GM12878 (cell line): ENCODE results near the gene MAB21L3. TPM values are rescaled to one million over a fixed set of nuclear protein-coding genes. Genes with fewer than 3 reads are reported as not detected.

Experiments used
- ATAC-seq: fragments of 200-7000 bp; cut with Tn5 transposase; 3 replicates; pipeline ENCODE4 v1.9.1; 2020; ENCODE audit warnings: mild to moderate bottlenecking, moderate library complexity
- BruUV-seq: library from RNA; stranded (reverse); fragments of 400-500 nt; replicated peaks from 2 replicates; lab custom pipeline; 2021; lab: Mats Ljungman, UMichigan
- CTCF ChIA-PET: fragments of 300-600 bp; sonication (Branson Sonifier 250); formaldehyde crosslinking; extraction: SDS; loops from one replicate; lab custom pipeline; 2021; ENCODE audit warnings: inconsistent platforms; lab: Yijun Ruan, JAX
- POLR2A ChIA-PET: fragments of 350-600 bp; formaldehyde crosslinking; extraction: SDS; loops from one replicate; lab custom pipeline; 2021; ENCODE audit warnings: inconsistent platforms; lab: Charles Lee
- RAD21 ChIA-PET: fragments of 300-600 bp; sonication (Branson Sonifier 250); formaldehyde crosslinking; loops from one replicate; lab custom pipeline; 2023; ENCODE audit warnings: antibody characterized with exemption; ENCODE audit not compliant: unreplicated experiment; lab: Charles Lee
- SMC1A ChIA-PET: fragments of 300-600 bp; sonication (Branson Sonifier 250); formaldehyde crosslinking; loops from one replicate; lab custom pipeline; 2023; ENCODE audit not compliant: unreplicated experiment, uncharacterized antibody; lab: Charles Lee
- DNase-seq: peaks from one replicate; pipeline ENCODE4 v3.0.0-alpha.2; 2011; ENCODE audit warnings: low read depth, low spot score
- FAIRE-seq: peaks from 3 replicates; lab custom pipeline; 2011; peaks lifted over from hg19 to GRCh38; lab: Jason Lieb, UNC
- H2AFZ ChIP-seq: 2 replicates; pipeline ENCODE4 v1.6.0; 2011; ENCODE audit warnings: low read depth, low read length, control low read depth; ENCODE audit not compliant: control insufficient read depth
- H3K27ac ChIP-seq: 2 replicates; pipeline ENCODE4 v1.5.1; 2011; ENCODE audit warnings: control low read depth; ENCODE audit not compliant: control insufficient read depth, insufficient read depth
- H3K27me3 ChIP-seq, 2 experiments: replicated peaks in 1 of 2; 2 replicates each; pipeline versions ENCODE4 v1.6.0 to v1.6.1; 2011; ENCODE audit warnings: low read length in 1 of 2; ENCODE audit not compliant: control insufficient read depth in 2 of 2, insufficient read depth in 2 of 2
- H3K36me3 ChIP-seq, 2 experiments: 2 replicates each; pipeline ENCODE4 v1.5.1; 2011; ENCODE audit warnings: low read length in 1 of 2; ENCODE audit not compliant: control insufficient read depth in 2 of 2, insufficient read depth in 2 of 2
- H3K4me1 ChIP-seq: 2 replicates; pipeline ENCODE4 v1.6.1; 2011; ENCODE audit warnings: mild to moderate bottlenecking, low read length, moderate library complexity, mixed read lengths; ENCODE audit not compliant: control insufficient read depth, insufficient read depth
- H3K4me2 ChIP-seq: 2 replicates; pipeline ENCODE4 v1.6.0; 2011; ENCODE audit warnings: control low read depth; ENCODE audit not compliant: control insufficient read depth, insufficient read depth
- H3K4me3 ChIP-seq: fragments of 200-600 bp; sonication (generic); 2 replicates; pipeline ENCODE4 v1.5.1; 2016
- H3K79me2 ChIP-seq: 2 replicates; pipeline ENCODE4 v1.6.0; 2011; ENCODE audit warnings: low read length; ENCODE audit not compliant: control insufficient read depth, insufficient read depth
- H3K9ac ChIP-seq: 2 replicates; pipeline ENCODE4 v1.8.0; 2011; ENCODE audit warnings: low read length, control low read depth, mixed read lengths; ENCODE audit not compliant: control insufficient read depth, insufficient read depth
- H3K9me3 ChIP-seq: replicated peaks from 3 replicates; pipeline ENCODE4 v1.5.1; 2011; ENCODE audit warnings: mild to moderate bottlenecking, low read length; ENCODE audit not compliant: control insufficient read depth, insufficient read depth
- H4K20me1 ChIP-seq: 2 replicates; pipeline ENCODE4 v1.6.0; 2011; ENCODE audit not compliant: control insufficient read depth, insufficient read depth
- NR2F1 ChIP-seq: fragments of 450-650 bp; conservative IDR thresholded peaks from 2 replicates; pipeline ENCODE4 v1.6.1; 2017; ENCODE audit warnings: mild to moderate bottlenecking
- NRF1 ChIP-seq: conservative IDR thresholded peaks from 2 replicates; pipeline ENCODE4 v1.6.1; 2011; ENCODE audit warnings: mild to moderate bottlenecking, low read depth, low read length, improper control_type of control experiment
- SMARCA5 ChIP-seq: fragments of 450-650 bp; IDR thresholded peaks from 2 replicates; pipeline ENCODE4 v1.6.1; 2017; ENCODE audit warnings: mild to moderate bottlenecking
- SPI1 ChIP-seq: IDR thresholded peaks from 2 replicates; pipeline ENCODE4 v1.6.1; 2011; ENCODE audit warnings: low read depth, mild to moderate bottlenecking, low read length, moderate library complexity, borderline replicate concordance; ENCODE audit not compliant: insufficient read depth
- WGBS: methylation state at CpG from one replicate; pipeline ENCODE4 v1.1.6; 2016; ENCODE audit warnings: low lambda C conversion rate; ENCODE audit not compliant: insufficient replicate concordance, insufficient coverage; ENCODE audit errors: missing lambda C conversion rate; 5-methylcytosine and 5-hydroxymethylcytosine counted together
- in situ Hi-C: fragments of 300-500 bp; cut with MboI; formaldehyde crosslinking; loops from 9 replicates; pipeline ENCODE4 v1.14.3; 2018; ENCODE audit warnings: mixed read lengths
- intact Hi-C: fragments of 100-400 bp; cut with micrococcal nuclease; formaldehyde crosslinking; loops from one replicate; pipeline ENCODE4 v1.14.2; 2022; ENCODE audit not compliant: unreplicated experiment
- polyA plus RNA-seq, 11 experiments: library from polyadenylated mRNA; depleted of rRNA in 4 of 11; unstranded in 6 of 11; stranded (reverse) in 5 of 11; fragments of >200 nt; fragmentation: Nextera tagmentation in 4 of 11; fragmentation: Illumina TruSeq in 1 of 11; extraction: Ambion mirVana in 4 of 11; extraction: Trizol in 1 of 11; gene quantifications; 1 replicate in 1 of 11; 2 replicates in 10 of 11; pipeline versions ENCODE4 v1.2.1 to v1.2.3, GENCODE V29; 2011 to 2016; ENCODE audit warnings: inconsistent platforms in 2 of 11, missing spikeins in 2 of 11, low read depth in 1 of 11
- total RNA-seq, 4 experiments: library from RNA; depleted of rRNA in 3 of 4; stranded (reverse); fragments of >200 nt in 3 of 4; fragmentation: Illumina TruSeq in 1 of 4; extraction: Trizol in 1 of 4; gene quantifications; 2 replicates each; pipeline versions ENCODE4 v1.2.1 to v1.2.3, GENCODE V29; 2013 to 2021
- TF ChIP-seq, protein P1 (sequence below): IDR thresholded peaks from 2 replicates; pipeline ENCODE4 v1.6.1; 2011; ENCODE audit warnings: borderline replicate concordance, low read depth, mild to moderate bottlenecking, moderate library complexity, mixed read lengths, low read length; ENCODE audit not compliant: insufficient read depth; ENCODE audit errors: extremely low read length
- TF ChIP-seq, protein P2 (sequence below): fragments of 450-650 bp; IDR thresholded peaks from 2 replicates; pipeline ENCODE4 v1.6.1; 2017; ENCODE audit warnings: mild to moderate bottlenecking

MAB21L3 gene
- total and polyA plus RNA-seq, 10 of the 15 experiments (the other 5 are each of a cell fraction or from before 2014, with no cell fraction given), result 0.18 to 18.6 (median 1.3) TPM

DNA sequence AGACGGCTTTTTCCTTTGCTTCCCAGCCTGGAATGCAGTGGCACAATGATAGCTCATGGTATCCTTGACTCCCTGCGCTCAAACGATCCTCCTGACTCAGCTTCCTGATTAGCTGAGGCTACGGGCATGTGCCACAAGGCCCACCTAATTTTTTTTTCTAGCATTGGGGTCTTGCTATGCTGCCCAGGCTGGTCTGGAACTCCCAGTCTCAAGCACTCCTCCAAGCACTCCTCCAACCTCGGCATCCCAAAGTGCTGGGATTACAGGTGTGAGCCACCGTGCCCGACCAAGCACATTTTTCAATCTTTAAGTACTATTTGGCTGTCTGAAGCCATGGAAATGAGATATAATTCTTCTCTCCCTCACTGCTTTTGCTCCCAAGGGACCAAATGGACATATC is 58.7 kb downstream of the MAB21L3 start:
- DNase-seq, result no peak
- Histone ChIP-seq H3K79me2 (no peaks in the 10 kb centered on the region), H3K9ac (no peak overlapping the region), H3K27me3 (no peaks in the 10 kb centered on the region; a peak in 2 of 4 replicates), H3K9me3 (no peaks in the 10 kb centered on the region), H4K20me1 (no peaks in the 10 kb centered on the region), H3K4me1 (no peaks in the 10 kb centered on the region), H3K4me3 (no peak overlapping the region), H3K36me3 (no peaks in the 10 kb centered on the region), H2AFZ (no peak overlapping the region), H3K27ac (no peak overlapping the region), H3K4me2 (no peak overlapping the region)
- ChIA-PET POLR2A (no interaction called here), RAD21 (interaction anchor here (2.7 kb wide), 1 partner anchor 30 kb away, joined by 11 read pairs; no protein-coding TSS in a partner anchor), CTCF (interaction anchor here (0.9 to 1.9 kb wide), 3 partner anchors 9 to 31 kb away, joined by 3 to 14 read pairs (median 3); no protein-coding TSS in a partner anchor), SMC1A (interaction anchor here (0.5 to 0.8 kb wide), 2 partner anchors 31 to 183 kb away, joined by 3 to 5 read pairs; no protein-coding TSS in a partner anchor)
- in situ Hi-C loops (no loop called here), intact Hi-C loops (no loop called here)
- FAIRE-seq, result no peak
- WGBS, result 41% methylated on average over 7 of the region's 7 CpGs
- ATAC-seq, result no peak
- TF ChIP-seq NRF1, result no peak
- no peak for TF ChIP-seq NR2F1
- TF ChIP-seq SMARCA5, result no peak
- TF ChIP-seq SPI1, result no peak
- TF ChIP-seq, protein P1, sequence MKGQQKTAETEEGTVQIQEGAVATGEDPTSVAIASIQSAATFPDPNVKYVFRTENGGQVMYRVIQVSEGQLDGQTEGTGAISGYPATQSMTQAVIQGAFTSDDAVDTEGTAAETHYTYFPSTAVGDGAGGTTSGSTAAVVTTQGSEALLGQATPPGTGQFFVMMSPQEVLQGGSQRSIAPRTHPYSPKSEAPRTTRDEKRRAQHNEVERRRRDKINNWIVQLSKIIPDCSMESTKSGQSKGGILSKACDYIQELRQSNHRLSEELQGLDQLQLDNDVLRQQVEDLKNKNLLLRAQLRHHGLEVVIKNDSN, result no peak
- TF ChIP-seq, protein P2, sequence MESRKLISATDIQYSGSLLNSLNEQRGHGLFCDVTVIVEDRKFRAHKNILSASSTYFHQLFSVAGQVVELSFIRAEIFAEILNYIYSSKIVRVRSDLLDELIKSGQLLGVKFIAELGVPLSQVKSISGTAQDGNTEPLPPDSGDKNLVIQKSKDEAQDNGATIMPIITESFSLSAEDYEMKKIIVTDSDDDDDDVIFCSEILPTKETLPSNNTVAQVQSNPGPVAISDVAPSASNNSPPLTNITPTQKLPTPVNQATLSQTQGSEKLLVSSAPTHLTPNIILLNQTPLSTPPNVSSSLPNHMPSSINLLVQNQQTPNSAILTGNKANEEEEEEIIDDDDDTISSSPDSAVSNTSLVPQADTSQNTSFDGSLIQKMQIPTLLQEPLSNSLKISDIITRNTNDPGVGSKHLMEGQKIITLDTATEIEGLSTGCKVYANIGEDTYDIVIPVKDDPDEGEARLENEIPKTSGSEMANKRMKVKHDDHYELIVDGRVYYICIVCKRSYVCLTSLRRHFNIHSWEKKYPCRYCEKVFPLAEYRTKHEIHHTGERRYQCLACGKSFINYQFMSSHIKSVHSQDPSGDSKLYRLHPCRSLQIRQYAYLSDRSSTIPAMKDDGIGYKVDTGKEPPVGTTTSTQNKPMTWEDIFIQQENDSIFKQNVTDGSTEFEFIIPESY, result no peak
- no TSS peak for BruUV-seq
